Measurements from ENCODE around the gene RBPJ. TPM values are rescaled to one million over a fixed set of nuclear protein-coding genes. Genes with fewer than 3 reads are reported as not detected.

RBPJ gene
- total RNA-seq, 1 donor from 2014 or later, result 121 TPM

- no peak for TF ChIP-seq CTCF (IDR thresholded peaks at IDR 0.05; ENCODE audit: partially characterized antibody, unreplicated experiment)
- peaks cover 2% of the 10 kb centered on the region for H3K9me3 Mint-ChIP-seq (ENCODE audit: unreplicated experiment)
- DNase-seq, result no peak
- H3K4me1 Mint-ChIP-seq (ENCODE audit: low read depth, unreplicated experiment), result no peaks in the 10 kb centered on the region
- H3K27me3 Mint-ChIP-seq (ENCODE audit: unreplicated experiment), result no peaks in the 10 kb centered on the region
- no peaks in the 10 kb centered on the region for H3K36me3 Mint-ChIP-seq (ENCODE audit: unreplicated experiment)
- H3K27ac Mint-ChIP-seq (ENCODE audit: unreplicated experiment), result no peak overlapping the region
- no peak overlapping the region for H3K4me3 Mint-ChIP-seq (ENCODE audit: unreplicated experiment)
Observed at GRCh38 chr4:26484516-26484915, 163.7 kb downstream of the RBPJ start.

Other genes with a start within 250 kb of the RBPJ start
- not detected for gene CCKAR, start 169.5 kb downstream of the RBPJ start, total RNA-seq (ENCODE audit: unreplicated experiment)

Data from glutamatergic neuron (in vitro differentiated cells).